Measurements from ENCODE around the gene RASSF7. TPM values are rescaled to one million over a fixed set of nuclear protein-coding genes. Genes with fewer than 3 reads are reported as not detected.
A peak's percentile ranks its signal among the peaks of the same experiment; 100 is the strongest.

Gene RASSF7
- total RNA-seq, 1 experiment from 2014 or later: 124 TPM

- no peak for DNase-seq (ENCODE audit: low read depth)
- in situ Hi-C loops (cut with HindIII; ENCODE audit: low pct_unique_long_range_greater_than_20kb, low sequenced_read_pairs): no loop called here
These were observed 35.6 kb downstream of the RASSF7 start for GRCh38 chr11:596374-596773.

GRCh38 chr11:597166-597725 lies 36.5 kb downstream of the RASSF7 start:
- no peak for DNase-seq (ENCODE audit: low read depth)
- in situ Hi-C loops (cut with HindIII; ENCODE audit: low pct_unique_long_range_greater_than_20kb, low sequenced_read_pairs): no loop called here

GRCh38 chr11:598005-598680 lies 37.4 kb downstream of the RASSF7 start:
- DNase-seq (ENCODE audit: low read depth): no peak
- in situ Hi-C loops (cut with HindIII; ENCODE audit: low pct_unique_long_range_greater_than_20kb, low sequenced_read_pairs): no loop called here

GRCh38 chr11:601573-602245 lies 40.9 kb downstream of the RASSF7 start:
- no peak for DNase-seq (ENCODE audit: low read depth)
- in situ Hi-C loops (cut with HindIII; ENCODE audit: low pct_unique_long_range_greater_than_20kb, low sequenced_read_pairs): no loop called here

GRCh38 chr11:603154-603553 lies 42.4 kb downstream of the RASSF7 start:
- no peak for DNase-seq (ENCODE audit: low read depth)
- in situ Hi-C loops (cut with HindIII; ENCODE audit: low pct_unique_long_range_greater_than_20kb, low sequenced_read_pairs): no loop called here

- in situ Hi-C loops (cut with HindIII; ENCODE audit: low pct_unique_long_range_greater_than_20kb, low sequenced_read_pairs): no loop called here
- no peak for DNase-seq (ENCODE audit: low read depth)
These were observed 44.7 kb downstream of the RASSF7 start for GRCh38 chr11:605286-606129.

GRCh38 chr11:606245-606644 lies 45.5 kb downstream of the RASSF7 start:
- DNase-seq (ENCODE audit: low read depth): peak; percentile 13
- in situ Hi-C loops (cut with HindIII; ENCODE audit: low pct_unique_long_range_greater_than_20kb, low sequenced_read_pairs): no loop called here

GRCh38 chr11:607020-607780 lies 46.4 kb downstream of the RASSF7 start:
- DNase-seq (ENCODE audit: low read depth): no peak
- in situ Hi-C loops (cut with HindIII; ENCODE audit: low pct_unique_long_range_greater_than_20kb, low sequenced_read_pairs): no loop called here

- in situ Hi-C loops (cut with HindIII; ENCODE audit: low pct_unique_long_range_greater_than_20kb, low sequenced_read_pairs): no loop called here
- no peak for DNase-seq (ENCODE audit: low read depth)
These were observed 47.3 kb downstream of the RASSF7 start for GRCh38 chr11:607971-608659.

GRCh38 chr11:608791-609251 lies 48.1 kb downstream of the RASSF7 start:
- in situ Hi-C loops (cut with HindIII; ENCODE audit: low pct_unique_long_range_greater_than_20kb, low sequenced_read_pairs): no loop called here
- no peak for DNase-seq (ENCODE audit: low read depth)

- DNase-seq (ENCODE audit: low read depth): no peak
- in situ Hi-C loops (cut with HindIII; ENCODE audit: low pct_unique_long_range_greater_than_20kb, low sequenced_read_pairs): no loop called here
These were observed 48.6 kb downstream of the RASSF7 start for GRCh38 chr11:609341-609811.

- no peak for DNase-seq (ENCODE audit: low read depth)
- in situ Hi-C loops (cut with HindIII; ENCODE audit: low pct_unique_long_range_greater_than_20kb, low sequenced_read_pairs): no loop called here
These were observed 49.5 kb downstream of the RASSF7 start for GRCh38 chr11:610146-610801.

- no peak for DNase-seq (ENCODE audit: low read depth)
- in situ Hi-C loops (cut with HindIII; ENCODE audit: low pct_unique_long_range_greater_than_20kb, low sequenced_read_pairs): no loop called here
These were observed 50.5 kb downstream of the RASSF7 start for GRCh38 chr11:611001-611996.

- in situ Hi-C loops (cut with HindIII; ENCODE audit: low pct_unique_long_range_greater_than_20kb, low sequenced_read_pairs): no loop called here
- DNase-seq (ENCODE audit: low read depth): peak; percentile 31
These were observed 51.6 kb downstream of the RASSF7 start for GRCh38 chr11:612201-612960.

GRCh38 chr11:612961-613300 lies 52.2 kb downstream of the RASSF7 start:
- in situ Hi-C loops (cut with HindIII; ENCODE audit: low pct_unique_long_range_greater_than_20kb, low sequenced_read_pairs): no loop called here
- DNase-seq (ENCODE audit: low read depth): peak; percentile 12
